HepG2 (cell line): ENCODE measurements around the gene TM9SF3. TPM values are rescaled to one million over a fixed set of nuclear protein-coding genes. Genes with fewer than 3 reads are reported as not detected.
A peak's percentile ranks its signal among the peaks of the same experiment; 100 is the strongest.

ENCODE experiments used
- ATAC-seq: fragments of 200-7000 bp; cut with Tn5 transposase; 3 replicates; pipeline ENCODE4 v1.9.1; 2020; ENCODE audit warnings: mild to moderate bottlenecking, moderate library complexity
- BruUV-seq: library from RNA; stranded (reverse); fragments of 400-500 nt; replicated peaks from 2 replicates; lab custom pipeline; 2021; lab: Mats Ljungman, UMichigan
- CTCF ChIA-PET: fragments of 300-600 bp; formaldehyde crosslinking; extraction: SDS; loops from one replicate; lab custom pipeline; 2021; ENCODE audit warnings: low total read pairs, inconsistent platforms, low intra/inter-chr PET ratio; lab: Yijun Ruan, JAX
- POLR2A ChIA-PET: fragments of 350-600 bp; sonication (Branson Sonifier 250); formaldehyde crosslinking; loops from one replicate; lab custom pipeline; 2020; ENCODE audit warnings: antibody characterized with exemption, inconsistent platforms; lab: Yijun Ruan, JAX
- DNase-seq: peaks from one replicate; pipeline ENCODE4 v3.0.0-alpha.2; 2015; ENCODE audit warnings: low spot score
- FAIRE-seq: peaks from 3 replicates; lab custom pipeline; 2011; peaks lifted over from hg19 to GRCh38; lab: Jason Lieb, UNC
- H2AFZ ChIP-seq: one replicate; pipeline ENCODE4 v1.6.1; 2011; ENCODE audit warnings: low read length, inconsistent platforms
- H3K27ac ChIP-seq: fragments of 300-600 bp; 3 replicates; pipeline ENCODE4 v1.8.0; 2011; ENCODE audit warnings: mixed run types, mild to moderate bottlenecking, mixed read lengths, low read length, inconsistent platforms; ENCODE audit not compliant: insufficient read depth; ENCODE audit errors: extremely low read length
- H3K27me3 ChIP-seq, 2 experiments: fragments of 200-600 bp in 1 of 2; 2 replicates in 1 of 2; 3 replicates in 1 of 2; pipeline versions ENCODE4 v1.6.0 to v1.8.0; 2011; ENCODE audit warnings: low read length in 2 of 2, mild to moderate bottlenecking in 2 of 2, moderate library complexity in 2 of 2, inconsistent platforms in 1 of 2; ENCODE audit not compliant: insufficient read depth in 2 of 2, control insufficient read depth in 1 of 2
- H3K36me3 ChIP-seq, 2 experiments: fragments of 200-600 bp in 1 of 2; replicated peaks in 1 of 2; 2 replicates in 1 of 2; 3 replicates in 1 of 2; pipeline versions ENCODE4 v1.5.1 to v1.8.0; 2011; ENCODE audit warnings: low read length in 2 of 2, inconsistent platforms in 1 of 2; ENCODE audit not compliant: insufficient read depth in 2 of 2, control insufficient read depth in 1 of 2
- H3K4me1 ChIP-seq: 2 replicates; pipeline ENCODE4 v1.5.1; 2012; ENCODE audit warnings: low read length, inconsistent platforms; ENCODE audit not compliant: insufficient read depth
- H3K4me2 ChIP-seq: 2 replicates; pipeline ENCODE4 v1.6.0; 2011; ENCODE audit warnings: low read depth, low read length, inconsistent platforms
- H3K4me3 ChIP-seq, 3 experiments: fragments of 200-600 bp in 1 of 3; sonication (generic), shearing (Covaris generic) in 1 of 3; replicated peaks in 1 of 3; 2 replicates each; pipeline ENCODE4 v1.5.1; 2011 to 2016; ENCODE audit warnings: low read length in 3 of 3, inconsistent platforms in 2 of 3, low read depth in 2 of 3, mild to moderate bottlenecking in 2 of 3, control low read depth in 1 of 3, mixed read lengths in 1 of 3; ENCODE audit not compliant: insufficient read depth in 1 of 3
- H3K79me2 ChIP-seq: one replicate; pipeline ENCODE4 v1.6.1; 2011; ENCODE audit warnings: low read length, inconsistent platforms; ENCODE audit not compliant: insufficient read depth
- H3K9ac ChIP-seq: 2 replicates; pipeline ENCODE4 v1.6.0; 2011; ENCODE audit warnings: mild to moderate bottlenecking, low read depth, low read length, inconsistent platforms; ENCODE audit not compliant: insufficient read depth
- H3K9me3 ChIP-seq: 2 replicates; pipeline ENCODE4 v1.5.1; 2012; ENCODE audit warnings: mild to moderate bottlenecking, low read length
- H4K20me1 ChIP-seq: 2 replicates; pipeline ENCODE4 v1.6.0; 2011; ENCODE audit warnings: inconsistent platforms, mild to moderate bottlenecking, low read length, moderate library complexity; ENCODE audit not compliant: insufficient read depth
- ADNP ChIP-seq: sonication (generic); formaldehyde crosslinking; IDR thresholded peaks from 2 replicates; pipeline ENCODE4 v1.4.0; 2020; ENCODE audit warnings: missing genetic modification reagents
- MAZ ChIP-seq, 2 experiments: sonication (generic) in 1 of 2; formaldehyde crosslinking in 1 of 2; IDR thresholded peaks; 2 replicates each; pipeline versions ENCODE4 v1.5.0 to v1.6.1; 2012 to 2020; ENCODE audit warnings: low read depth in 2 of 2, mild to moderate bottlenecking in 2 of 2, borderline replicate concordance in 1 of 2, improper control_type of control experiment in 1 of 2, low read length in 1 of 2, missing genetic modification reagents in 1 of 2, moderate library complexity in 1 of 2
- MED8 ChIP-seq: sonication (generic); formaldehyde crosslinking; IDR thresholded peaks from 2 replicates; pipeline ENCODE4 v1.8.1; 2023; ENCODE audit warnings: mild to moderate bottlenecking, missing genetic modification reagents; ENCODE audit not compliant: insufficient replicate concordance
- POLR2G ChIP-seq: fragments of 200-400 bp; formaldehyde crosslinking; IDR thresholded peaks from 2 replicates; pipeline ENCODE4 v1.6.1; 2018; ENCODE audit warnings: mild to moderate bottlenecking, low read depth, low read length, moderate library complexity
- RBM22 ChIP-seq: fragments of 200-400 bp; formaldehyde crosslinking; optimal IDR thresholded peaks from 2 replicates; pipeline ENCODE3; 2017; ENCODE audit warnings: mild to moderate bottlenecking, low read length, moderate library complexity
- TEF ChIP-seq: sonication (generic); formaldehyde crosslinking; IDR thresholded peaks from 2 replicates; pipeline ENCODE4 v1.5.0; 2020; ENCODE audit warnings: missing genetic modification reagents
- ZBTB43 ChIP-seq: sonication (generic); formaldehyde crosslinking; conservative IDR thresholded peaks from 2 replicates; pipeline ENCODE4 v1.4.0; 2020; ENCODE audit warnings: missing genetic modification reagents
- ZNF580 ChIP-seq: IDR thresholded peaks from 2 replicates; pipeline ENCODE4 v1.6.1; 2016; ENCODE audit warnings: low read depth, borderline replicate concordance
- whole genome bisulfite sequencing: methylation state at CpG from one replicate; pipeline ENCODE4 v1.1.6; 2017; ENCODE audit warnings: low lambda C conversion rate; 5-methylcytosine and 5-hydroxymethylcytosine counted together
- in situ Hi-C: cut with HindIII; loops from 2 replicates; pipeline ENCODE4 v1.10.0; 2017; ENCODE audit warnings: low pct_unique_long_range_greater_than_20kb; ENCODE audit not compliant: extremely low pct_ligation_motif_present
- intact Hi-C: fragments of 100-400 bp; cut with micrococcal nuclease; formaldehyde crosslinking; loops from one replicate; pipeline ENCODE4 v1.10.0; 2022; ENCODE audit not compliant: unreplicated experiment
- polyA plus RNA-seq, 8 experiments: library from polyadenylated mRNA; depleted of rRNA in 3 of 8; stranded (reverse) in 7 of 8; unstranded in 1 of 8; fragments of >200 nt; fragmentation: Illumina TruSeq in 4 of 8; extraction: Trizol in 4 of 8; gene quantifications; 2 replicates each; pipeline versions ENCODE4 v1.2.1 to v1.2.3, GENCODE V29; 2011 to 2016; ENCODE audit warnings: low read depth in 4 of 8, missing spikeins in 1 of 8, mixed read lengths in 1 of 8; ENCODE audit not compliant: insufficient read depth in 1 of 8
- total RNA-seq, 5 experiments: library from RNA; depleted of rRNA; stranded (reverse); fragments of >200 nt; fragmentation: Illumina TruSeq; extraction: Trizol; gene quantifications; 2 replicates each; pipeline ENCODE4 v1.2.3, GENCODE V29; 2016; ENCODE audit warnings: low read depth in 1 of 5

TM9SF3 gene
- total and polyA plus RNA-seq, 2 of the 13 experiments (the other 11 are each of a cell fraction or from before 2014, with no cell fraction given), result 43.8 to 120 TPM

GRCh38 chr10:96524741-96525140 lies 62.1 kb downstream of the TM9SF3 start:
- H3K9ac ChIP-seq, result no peak overlapping the region
- no peak for TF ChIP-seq ZNF580 (CRISPR knock-in tag)
- TF ChIP-seq TEF (CRISPR knock-in tag), result no peak
- TF ChIP-seq ZBTB43, result no peak
- no peak for TF ChIP-seq MED8
- TF ChIP-seq MAZ (IDR thresholded peaks at IDR 0.05; ENCODE audit: borderline replicate concordance, low read depth, low read length), result no peak
- TF ChIP-seq MAZ (CRISPR knock-in tag; IDR thresholded peaks at IDR 0.05; ENCODE audit: low read depth), result no peak
- H3K4me2 ChIP-seq, result no peak overlapping the region
- ChIA-PET CTCF (no interaction called here), POLR2A (no interaction called here)
- no peaks in the 10 kb centered on the region for H3K9me3 ChIP-seq
- H3K4me1 ChIP-seq, result no peaks in the 10 kb centered on the region
- no peak overlapping the region for H3K27ac ChIP-seq
- no peak overlapping the region for H2AFZ ChIP-seq
- no peaks in the 10 kb centered on the region for H3K79me2 ChIP-seq
- no peak overlapping the region for H3K4me3 ChIP-seq
- ATAC-seq (no peak), FAIRE-seq (no peak), DNase-seq (no peak)
- H3K36me3 ChIP-seq, result peaks cover 17 to 53% of the 10 kb centered on the region in 2 experiments
- intact Hi-C loops, result no loop called here
- 93% methylated on average over 1 of the region's 1 CpG for WGBS
- in situ Hi-C loops, result no loop called here
- H4K20me1 ChIP-seq, result no peaks in the 10 kb centered on the region; the same call in 1 of the 2 replicates
- BruUV-seq, result no TSS peak
- H3K27me3 ChIP-seq, result no peaks in the 10 kb centered on the region

DNA sequence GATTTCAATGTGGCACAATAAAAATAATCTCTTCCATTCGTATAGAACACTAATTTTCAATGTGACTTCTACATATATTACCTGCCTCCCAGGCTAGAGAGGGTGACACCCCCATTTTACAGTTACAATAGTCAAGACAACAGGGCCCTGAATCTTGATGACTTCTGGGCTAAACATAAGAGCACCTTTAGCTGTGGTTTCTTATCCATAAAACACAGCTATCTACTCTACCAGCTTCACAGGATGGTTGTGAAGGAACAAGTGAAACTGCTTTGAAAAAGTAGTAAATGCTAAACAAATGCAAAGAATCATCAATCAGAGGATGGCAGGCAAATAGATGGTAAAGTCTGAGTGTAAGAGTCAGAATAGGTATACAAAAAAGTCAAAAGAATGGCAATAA lies 69.5 kb downstream of the TM9SF3 start:
- Histone ChIP-seq H3K27me3 (peaks cover 0 to 12% of the 10 kb centered on the region in 2 experiments; a peak in 3 of 5 replicates), H3K9ac (no peak overlapping the region), H4K20me1 (no peaks in the 10 kb centered on the region), H3K4me1 (peaks cover 25% of the 10 kb centered on the region), H3K79me2 (no peaks in the 10 kb centered on the region), H3K4me2 (no peak overlapping the region), H3K27ac (no peak overlapping the region), H3K36me3 (peaks cover 0 to 3% of the 10 kb centered on the region in 2 experiments; a peak in 1 of 5 replicates), H2AFZ (no peak overlapping the region), H3K9me3 (no peaks in the 10 kb centered on the region), H3K4me3 (no peak overlapping the region)
- CTCF ChIA-PET, result no interaction called here
- DNase-seq (no peak), ATAC-seq (no peak), FAIRE-seq (no peak)
- in situ Hi-C loops, result no loop called here
- WGBS, result 96% methylated on average over 1 of the region's 1 CpG
- BruUV-seq, result no TSS peak
- intact Hi-C loops, result no loop called here
- peak; percentile 40 for TF ChIP-seq RBM22
- no peak for TF ChIP-seq ADNP
- TF ChIP-seq POLR2G, result 0 out of 2 replicates have a peak, but pooled peaks have one; percentile 21
- POLR2A ChIA-PET, result no interaction called here
